GM18508 (cell line): ENCODE measurements around the gene GNAS-AS1.

Source experiments
- ATAC-seq: cut with Tn5 transposase; IDR thresholded peaks from one replicate; pipeline ENCODE4 v1.9.1; 2021; ENCODE audit warnings: moderate number of reproducible peaks; ENCODE audit not compliant: insufficient read depth, unreplicated experiment

Gene GNAS-AS1

DNA sequence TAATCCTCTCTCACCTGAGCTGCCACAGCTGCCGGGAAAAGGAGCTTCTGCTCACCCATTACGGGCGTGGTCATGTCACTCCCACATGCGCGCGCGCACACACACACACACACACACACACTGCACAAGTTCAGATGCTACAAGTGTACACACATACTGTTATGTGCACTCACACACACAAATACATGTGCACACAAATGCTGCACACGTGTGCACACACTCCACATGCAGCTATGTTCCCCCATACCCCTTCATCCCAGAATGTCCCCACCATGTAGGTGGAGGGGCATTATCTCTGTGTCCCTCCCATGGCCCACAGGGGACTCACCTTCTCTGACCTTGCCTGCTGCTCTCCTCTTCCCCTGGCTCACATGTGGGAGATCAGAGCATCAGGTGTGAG, 37.3 kb downstream of the GNAS-AS1 start:
- no peak for ATAC-seq

DNA sequence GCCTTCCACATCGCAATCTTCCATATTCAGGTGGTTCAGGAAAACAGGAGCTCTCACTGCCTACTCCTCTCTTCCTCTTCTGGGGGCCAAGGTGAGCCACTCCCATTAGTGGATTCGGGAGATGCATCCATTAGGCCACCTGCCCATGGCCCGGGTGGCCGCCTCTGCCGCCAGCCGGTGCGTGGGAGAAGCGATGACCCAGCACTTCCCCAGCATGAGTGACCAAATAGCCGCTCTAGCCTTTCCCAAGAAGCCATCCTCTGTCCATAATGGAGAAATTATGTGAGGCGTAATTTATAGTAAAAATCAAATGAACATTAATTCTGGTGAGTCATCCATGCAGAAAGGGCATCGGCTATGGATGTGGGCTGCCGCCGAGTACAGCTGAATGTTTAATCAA, 39.4 kb downstream of the GNAS-AS1 start:
- no peak for ATAC-seq

DNA sequence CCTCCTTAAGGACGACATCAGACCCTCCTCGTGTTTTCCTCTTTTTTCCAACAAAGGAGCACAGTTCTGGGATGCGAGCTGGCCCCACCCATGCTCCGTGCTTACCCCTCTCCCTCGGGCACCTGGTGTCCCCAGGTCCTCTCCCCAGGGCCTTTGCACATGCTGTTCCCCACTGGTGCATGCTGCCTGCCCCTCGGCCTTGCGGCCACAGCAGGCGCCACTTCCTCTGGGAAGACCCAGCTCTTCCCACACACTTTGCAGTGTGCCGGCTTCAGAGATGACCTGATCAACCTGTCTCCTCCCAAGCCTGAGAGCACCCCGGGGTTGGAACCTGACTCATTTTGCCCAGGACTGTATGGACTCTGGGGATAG, 39.8 kb downstream of the GNAS-AS1 start:
- no peak for ATAC-seq

DNA sequence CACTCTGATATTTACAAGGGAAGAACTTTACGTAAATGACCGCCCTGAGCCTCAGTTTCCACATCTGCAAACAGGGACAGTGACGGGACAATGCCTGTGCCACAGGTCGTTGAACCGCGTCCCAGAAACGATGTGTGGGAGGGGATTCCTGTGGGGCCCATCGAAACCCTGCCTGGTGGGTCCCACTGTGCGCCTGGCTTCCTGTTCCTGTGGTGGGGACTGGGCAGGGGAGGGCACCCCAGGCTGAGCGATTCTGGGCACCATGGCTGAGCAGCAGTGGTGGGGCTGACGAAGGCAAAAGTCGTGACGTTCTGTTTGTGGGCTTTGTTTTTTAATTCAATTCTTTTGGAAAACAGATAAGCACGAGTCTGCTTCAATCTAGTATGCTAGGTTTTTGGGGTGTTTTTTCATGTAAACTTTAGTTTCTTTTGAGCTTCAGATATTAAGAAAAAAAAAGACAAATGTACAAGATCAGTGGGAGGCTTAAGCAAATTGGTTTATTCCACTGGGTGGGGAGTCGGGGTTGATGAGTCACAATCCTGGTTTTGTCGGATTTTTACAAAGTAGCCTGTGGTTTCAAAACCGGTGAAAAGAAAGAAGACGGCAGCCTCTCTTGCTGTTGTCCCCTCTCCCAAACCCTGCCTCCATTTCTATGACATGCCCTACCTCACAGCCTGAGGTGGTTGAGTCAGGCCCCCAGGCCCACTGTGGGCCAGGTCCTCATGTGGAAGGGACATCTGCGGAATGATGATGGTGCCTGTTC, 40.4 kb downstream of the GNAS-AS1 start:
- no peak for ATAC-seq

DNA sequence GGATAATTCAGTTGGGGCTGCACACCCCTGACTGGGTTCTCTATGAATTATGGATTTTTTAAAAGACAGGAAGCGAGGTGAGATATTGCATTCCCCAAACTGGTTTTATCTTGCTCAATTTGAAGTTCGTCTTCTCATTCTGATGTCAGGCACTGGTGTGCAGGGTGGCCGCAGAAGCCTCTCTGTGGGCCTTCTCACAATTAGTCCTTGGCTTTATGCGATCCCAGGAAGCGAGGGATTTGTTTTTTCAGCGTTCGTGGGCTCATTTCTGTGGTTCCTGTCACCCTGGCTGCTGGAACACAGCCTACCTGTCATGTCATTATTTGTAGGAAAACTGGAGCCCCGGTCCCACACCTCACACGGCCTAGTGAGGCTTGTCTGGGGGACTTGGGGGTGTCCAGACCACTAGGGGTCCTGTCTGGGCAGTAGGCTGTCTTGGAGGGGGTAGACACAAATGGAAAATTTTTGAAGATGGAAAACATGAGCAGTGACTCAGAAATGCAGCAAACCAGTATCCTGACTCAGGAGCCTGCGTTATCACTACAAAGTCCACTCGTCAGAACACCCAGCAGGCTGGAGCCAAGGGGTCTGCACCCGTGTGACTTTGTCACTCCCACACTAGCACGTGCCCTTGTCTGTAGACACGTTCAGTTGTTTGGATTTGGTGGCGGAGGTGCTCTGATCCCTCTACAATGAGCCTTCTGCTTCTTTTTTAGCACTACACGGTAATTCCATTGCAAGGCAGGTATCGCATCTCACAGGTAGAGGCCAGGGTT, 42.2 kb downstream of the GNAS-AS1 start:
- ATAC-seq, result no peak

DNA sequence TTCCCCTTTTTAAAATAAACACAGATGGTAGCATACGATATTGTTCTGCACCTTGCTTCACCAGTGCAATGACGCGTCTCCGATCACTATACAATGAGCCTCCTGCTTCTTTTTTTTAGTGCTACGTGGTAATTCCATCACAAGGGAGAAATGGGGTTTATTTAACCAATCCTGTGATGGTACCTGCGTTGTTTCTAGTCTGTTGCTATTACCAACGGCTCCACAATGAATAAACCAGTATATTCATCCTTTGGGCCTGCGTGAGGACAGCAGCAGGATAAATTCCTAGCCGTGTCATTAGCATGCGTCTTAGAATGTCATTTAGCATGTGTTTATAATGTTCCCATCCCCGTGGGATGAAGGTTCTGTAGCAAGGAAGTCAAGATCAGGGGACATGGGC, 42.9 kb downstream of the GNAS-AS1 start:
- ATAC-seq, result no peak

DNA sequence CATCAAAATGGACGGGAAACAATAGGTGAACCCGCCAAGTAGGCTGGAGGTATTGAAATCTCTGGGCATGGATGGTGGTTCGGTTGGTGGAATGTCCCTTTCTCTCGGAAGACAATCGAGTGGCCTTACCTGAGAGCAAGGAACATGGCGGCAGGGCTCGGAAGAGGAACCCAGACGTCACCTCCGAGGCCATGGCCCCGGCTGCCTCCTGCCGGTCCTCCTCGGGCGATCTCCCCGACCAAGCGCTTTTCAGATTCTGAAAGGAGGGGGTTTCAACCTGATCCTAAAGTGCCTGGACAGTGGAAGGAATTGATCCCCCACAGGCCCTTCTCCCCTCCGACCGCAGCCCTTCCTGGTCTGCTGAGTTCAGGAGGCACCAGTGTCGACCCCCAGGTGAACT, 47.2 kb downstream of the GNAS-AS1 start:
- no peak for ATAC-seq

DNA sequence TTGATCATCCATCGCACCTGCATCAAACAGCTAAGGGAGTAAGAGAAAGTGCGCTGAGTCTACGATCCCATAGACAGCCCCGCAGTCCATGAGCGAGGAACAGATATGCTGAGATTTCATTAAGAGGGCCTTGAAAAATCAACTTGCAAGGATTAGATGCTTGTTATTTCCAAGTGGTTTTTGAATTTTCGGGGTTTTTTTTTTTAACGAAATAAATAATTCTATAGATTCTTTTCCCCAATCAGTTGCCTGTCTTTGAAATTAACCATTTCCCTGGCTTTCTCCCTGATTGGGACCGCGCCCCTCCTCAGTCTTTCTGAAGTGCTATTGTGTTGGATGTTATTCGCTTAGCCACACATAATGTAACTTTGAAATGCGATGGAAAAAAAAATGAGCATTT, 48.6 kb downstream of the GNAS-AS1 start:
- ATAC-seq, result no peak

DNA sequence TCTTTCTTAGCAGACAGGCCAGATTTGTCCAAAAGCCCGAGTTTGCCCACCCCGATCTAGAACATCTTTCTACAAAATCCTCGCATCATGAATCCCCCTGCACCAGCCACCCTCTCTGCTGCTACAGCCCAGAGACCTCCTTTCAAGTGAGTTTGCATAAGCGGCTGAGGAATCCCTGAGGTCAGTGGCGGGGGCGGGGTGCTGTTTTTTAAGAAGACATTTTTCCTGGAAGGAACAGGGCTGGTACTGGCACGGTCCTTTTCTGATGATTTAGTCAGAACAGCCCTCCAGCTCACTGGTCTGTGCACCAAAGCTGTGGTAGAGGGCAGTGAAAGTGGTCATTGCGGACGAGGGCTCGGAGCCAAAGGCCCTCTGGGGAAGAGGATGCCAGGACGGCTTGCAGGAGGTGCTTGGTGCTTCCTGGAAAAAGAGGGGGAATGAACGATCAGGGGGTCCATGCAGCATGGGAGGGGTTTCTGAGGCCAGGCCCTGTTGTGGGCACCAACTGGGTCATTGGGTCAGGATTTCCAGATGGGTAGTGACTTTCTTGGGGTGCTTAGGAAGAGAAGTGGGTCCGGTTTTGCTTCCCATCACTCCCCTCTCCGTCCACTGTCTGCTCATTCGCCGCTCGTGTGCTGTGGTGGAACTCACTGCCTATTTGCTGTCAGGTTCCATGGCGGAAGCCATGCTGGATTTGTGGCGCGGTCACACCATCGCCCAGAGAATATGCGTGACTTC, 50.4 kb downstream of the GNAS-AS1 start:
- no peak for ATAC-seq

DNA sequence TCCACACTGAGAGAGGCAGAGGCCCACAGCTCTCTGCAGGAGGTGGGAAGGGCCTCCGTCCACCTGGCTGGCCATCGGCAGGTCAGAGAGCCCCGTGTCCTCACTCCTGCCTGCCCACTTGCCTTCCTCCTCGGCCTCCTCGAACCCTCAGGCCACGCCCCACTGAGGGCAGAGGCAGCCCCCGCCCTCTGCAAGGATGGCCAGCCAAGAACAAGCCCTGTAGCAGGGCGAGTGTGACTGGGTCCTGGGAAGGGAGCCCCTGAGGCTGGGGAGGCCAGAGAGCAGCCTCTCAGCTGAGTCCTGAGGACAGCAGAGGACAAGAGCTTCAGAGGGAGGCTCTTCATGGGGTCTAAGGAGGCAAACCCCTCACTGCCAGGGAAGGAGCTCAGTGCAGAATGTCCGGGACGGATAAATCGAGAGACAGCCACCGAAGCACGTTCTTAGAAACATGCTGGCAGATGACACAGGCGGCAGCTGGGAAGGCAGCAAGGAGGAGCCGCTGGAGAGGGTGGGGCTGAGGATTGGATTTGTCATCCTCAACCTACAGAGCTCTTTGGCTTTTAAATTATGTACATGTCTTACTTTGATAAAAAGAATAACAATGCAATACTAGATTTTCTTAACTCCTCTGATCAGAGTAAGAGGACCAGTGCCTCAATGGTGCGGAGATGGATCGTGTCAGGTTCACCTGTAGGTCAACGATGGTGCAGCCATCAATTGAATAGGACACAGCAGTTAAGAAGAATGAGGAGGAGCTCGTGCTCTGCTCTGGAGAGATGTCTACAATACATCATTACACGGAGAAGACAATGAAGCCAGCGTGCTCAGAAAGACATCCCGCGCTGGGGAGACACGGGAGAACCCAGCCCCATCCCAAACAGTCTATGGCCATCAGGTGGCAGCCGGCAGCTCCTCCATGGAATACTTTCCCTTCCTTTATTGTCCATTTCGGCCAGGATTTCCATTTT, 53.0 kb downstream of the GNAS-AS1 start:
- no peak for ATAC-seq

DNA sequence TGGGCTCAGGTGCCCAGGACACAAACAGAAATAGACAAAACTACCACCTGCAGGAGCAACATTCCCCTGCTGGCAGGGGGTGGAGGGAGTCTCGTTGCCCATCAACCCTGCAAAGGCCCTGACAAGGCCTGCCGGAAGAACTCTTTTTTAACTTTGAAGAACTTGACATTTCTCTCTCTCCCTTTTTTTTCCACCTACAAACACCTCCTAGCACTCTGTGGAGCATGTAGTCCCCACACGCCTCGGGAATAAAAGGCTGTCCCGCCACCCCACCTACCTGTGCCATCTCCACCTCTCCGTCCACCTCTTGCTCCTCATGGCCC, 54.8 kb downstream of the GNAS-AS1 start:
- ATAC-seq, result no peak

DNA sequence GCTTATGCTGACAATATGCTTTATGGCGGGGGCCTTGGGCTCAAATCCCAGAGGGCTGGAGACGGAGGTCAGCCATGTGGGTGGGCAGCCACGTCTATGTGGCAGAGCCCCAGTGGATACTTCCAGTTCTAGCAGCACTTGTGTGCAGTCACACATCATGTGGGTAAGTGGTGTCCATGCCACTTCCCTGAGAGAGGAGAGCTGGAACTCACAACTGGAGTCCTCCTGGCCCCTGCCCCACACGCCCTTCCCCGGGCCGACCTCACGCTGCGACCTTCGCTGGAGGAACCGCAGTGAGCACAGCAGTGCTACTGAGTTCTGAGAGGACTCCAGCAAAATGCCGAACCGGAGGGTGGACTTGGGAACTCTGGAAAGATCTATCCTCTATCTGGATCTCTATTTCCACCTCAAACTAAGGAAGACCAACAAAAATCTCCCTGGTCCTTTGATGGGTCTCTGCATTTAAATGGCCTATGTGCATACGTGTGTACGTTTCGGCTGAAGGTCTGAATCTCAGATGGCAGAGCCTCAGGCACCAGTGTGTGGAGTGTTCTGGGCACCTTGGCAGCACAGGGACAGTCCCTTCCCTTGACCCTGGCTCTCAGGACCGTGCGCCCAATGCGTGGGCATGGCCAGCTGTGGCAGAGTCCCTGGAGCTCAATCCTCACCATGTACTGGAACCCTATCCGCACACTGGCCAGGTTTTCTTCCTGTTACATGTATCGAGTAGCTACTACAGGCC, 55.4 kb downstream of the GNAS-AS1 start:
- no peak for ATAC-seq

DNA sequence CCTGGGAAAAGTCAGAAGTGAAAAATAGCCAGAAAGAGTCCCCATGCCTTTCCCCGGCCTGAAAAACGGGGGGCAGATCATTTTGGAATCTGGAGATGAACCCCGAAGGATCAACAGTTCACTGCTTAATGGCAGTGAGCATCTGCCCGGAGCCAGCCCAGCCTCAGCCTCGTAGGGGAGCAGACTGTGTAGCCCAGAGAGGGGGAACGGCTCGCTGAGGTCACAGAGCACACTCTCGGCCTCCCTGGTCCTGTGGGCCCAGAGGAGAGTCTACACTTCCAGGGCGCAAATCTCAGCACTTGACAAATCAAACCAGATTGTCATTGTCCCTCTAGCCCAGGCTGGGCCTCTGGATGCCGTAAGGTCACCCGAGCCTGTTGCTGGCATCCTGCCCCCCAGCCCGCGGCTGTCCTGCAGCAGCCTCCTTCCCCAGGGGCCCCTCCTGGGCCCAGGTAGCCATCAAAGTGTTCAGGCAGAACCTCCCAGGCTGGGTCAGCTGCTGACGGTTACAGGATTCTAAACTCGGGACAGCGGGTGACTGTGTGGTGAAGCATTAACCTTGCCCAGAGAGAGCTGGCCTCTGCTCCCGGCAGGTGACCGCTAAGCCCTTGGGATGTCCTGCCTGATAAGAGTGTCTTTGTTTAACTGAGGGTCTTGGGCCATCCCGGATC, 56.1 kb downstream of the GNAS-AS1 start:
- no peak for ATAC-seq

DNA sequence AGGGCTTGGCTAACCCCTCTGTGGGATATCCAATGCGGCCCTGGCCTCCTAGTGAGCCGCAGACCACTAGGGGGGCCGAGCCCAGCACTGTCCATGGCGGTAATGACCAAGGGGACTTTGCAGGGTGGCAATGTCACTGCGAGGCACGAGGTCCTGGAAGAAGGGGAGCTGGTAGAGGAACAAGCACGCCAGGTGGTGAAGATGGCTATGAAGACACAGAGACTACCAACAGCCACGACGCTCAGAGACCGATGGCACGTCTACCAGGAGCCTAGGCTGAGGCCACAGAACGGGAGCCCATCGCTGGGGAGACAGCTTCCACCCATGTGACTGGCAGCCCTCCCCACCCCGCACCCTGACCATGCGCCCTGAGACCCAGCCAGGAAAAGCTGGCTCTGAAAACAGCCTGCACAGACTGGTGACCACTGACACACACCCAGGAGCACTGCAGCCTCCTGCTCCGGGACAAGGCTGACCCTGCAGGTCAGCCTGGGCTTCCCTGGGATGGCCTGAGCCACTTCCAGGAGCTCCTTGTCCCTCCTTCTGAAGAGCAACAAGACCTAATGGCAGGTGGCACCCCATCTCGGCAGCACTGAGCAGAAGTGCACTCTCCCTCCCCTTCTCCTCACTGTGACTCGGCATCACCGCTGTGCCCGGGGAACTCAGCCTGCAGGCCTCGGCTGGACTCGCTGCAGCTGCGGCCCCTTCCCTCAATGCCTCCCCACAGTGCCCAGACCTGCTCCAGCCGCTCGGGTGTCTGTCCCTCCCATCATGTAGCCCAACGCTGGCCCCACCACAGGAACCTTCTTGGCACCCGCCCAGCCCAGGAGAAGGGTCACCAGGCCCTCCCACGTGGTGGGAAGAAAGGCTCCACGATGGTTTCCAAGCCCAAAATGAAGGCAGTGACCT, 56.9 kb downstream of the GNAS-AS1 start:
- no peak for ATAC-seq

DNA sequence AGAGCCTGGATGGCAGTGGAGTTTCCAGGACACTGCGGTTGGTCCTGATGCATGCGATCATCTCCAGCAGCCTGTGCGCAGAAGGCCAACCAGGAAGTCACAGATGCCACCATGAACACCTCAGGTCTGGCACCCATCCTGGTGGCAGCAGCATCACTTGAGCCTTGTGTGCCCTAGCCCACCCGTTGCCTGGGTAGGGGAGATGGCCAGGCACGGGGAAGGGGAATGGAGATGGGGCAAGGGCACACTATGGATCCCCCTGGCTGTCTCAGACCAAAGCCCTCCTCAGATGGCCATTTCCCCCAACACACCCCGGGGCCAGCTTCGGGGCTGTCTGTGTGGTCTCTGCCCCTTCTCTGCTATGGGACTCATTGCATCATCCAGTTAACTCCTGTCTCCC, 58.3 kb downstream of the GNAS-AS1 start:
- ATAC-seq, result no peak

DNA sequence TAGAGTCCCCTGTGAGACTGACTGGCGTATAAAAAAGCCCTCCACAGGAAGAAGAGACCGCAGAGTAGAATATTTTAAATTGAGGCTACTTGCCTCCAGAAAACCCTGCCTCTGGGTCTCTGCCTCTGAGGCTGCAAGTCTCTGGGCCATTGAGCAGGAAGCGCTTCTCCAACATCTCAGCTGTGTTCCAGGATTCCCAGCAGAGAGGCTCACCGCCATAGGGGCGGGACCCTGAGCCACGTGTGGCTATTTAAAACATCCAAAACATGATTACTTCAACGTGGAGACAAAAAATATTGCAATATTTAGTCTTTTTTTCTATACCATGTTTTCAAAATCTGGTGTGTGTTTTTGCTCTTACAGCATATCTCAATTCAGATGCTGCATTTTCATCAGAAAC, 59.4 kb downstream of the GNAS-AS1 start:
- no peak for ATAC-seq

DNA sequence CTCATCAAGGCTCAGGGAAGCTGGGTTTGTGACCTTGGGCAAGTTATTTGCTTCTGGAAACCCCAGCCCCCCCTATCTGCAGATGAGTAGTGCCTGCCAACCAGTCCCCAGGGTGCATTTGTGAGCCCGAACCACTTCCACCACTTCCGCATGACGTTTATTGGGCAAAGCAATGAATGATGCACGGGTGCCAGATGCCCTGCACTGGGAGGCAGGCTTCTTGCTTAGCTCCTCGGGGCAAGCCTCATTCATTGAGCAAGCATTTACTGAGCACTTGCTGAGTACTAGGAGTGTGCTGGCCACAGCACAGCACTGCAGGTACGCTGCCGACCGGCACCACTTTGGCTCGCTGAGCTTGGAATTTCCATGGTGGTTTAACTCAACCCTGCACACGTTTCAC, 60.2 kb downstream of the GNAS-AS1 start:
- ATAC-seq, result no peak

DNA sequence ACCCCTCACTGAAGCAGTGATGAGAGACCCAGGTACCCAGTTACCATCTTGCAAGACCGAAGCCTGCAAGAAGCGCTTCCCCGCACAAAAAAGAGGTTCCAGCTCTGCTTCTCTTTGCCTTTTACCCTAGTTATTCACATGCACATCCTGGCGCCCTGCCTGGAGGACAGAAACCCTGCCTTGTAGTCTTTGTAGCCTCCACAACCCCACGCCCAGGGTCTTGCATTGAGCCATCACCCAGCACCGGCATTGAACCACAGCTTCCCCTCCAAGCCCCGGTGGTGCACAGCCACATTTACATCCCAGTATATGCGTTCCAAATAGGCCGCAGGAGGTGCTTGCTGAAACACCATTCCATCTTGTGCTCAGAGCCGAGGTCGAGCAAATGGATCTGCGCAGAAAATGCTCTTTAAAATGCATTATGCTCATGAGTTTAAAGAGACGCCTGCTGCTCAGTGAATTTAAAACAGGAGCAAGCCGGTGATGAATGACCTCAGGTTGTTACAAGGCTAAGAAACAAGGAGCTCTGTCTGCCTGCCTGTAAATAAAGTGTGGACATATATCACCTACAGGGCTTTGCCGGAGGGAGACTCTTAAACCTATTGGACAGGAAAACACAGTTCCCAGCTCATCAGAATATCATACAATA, 61.7 kb downstream of the GNAS-AS1 start:
- ATAC-seq, result no peak
